ENCODE data around the gene KIF5B. TPM values are rescaled to one million over a fixed set of nuclear protein-coding genes. Genes with fewer than 3 reads are reported as not detected.

KIF5B gene
- total and polyA plus RNA-seq, 9 of the 15 experiments (the other 6 are each of a cell fraction or from before 2014, with no cell fraction given) = 24.4 to 94.4 (median 68.9) TPM

DNA sequence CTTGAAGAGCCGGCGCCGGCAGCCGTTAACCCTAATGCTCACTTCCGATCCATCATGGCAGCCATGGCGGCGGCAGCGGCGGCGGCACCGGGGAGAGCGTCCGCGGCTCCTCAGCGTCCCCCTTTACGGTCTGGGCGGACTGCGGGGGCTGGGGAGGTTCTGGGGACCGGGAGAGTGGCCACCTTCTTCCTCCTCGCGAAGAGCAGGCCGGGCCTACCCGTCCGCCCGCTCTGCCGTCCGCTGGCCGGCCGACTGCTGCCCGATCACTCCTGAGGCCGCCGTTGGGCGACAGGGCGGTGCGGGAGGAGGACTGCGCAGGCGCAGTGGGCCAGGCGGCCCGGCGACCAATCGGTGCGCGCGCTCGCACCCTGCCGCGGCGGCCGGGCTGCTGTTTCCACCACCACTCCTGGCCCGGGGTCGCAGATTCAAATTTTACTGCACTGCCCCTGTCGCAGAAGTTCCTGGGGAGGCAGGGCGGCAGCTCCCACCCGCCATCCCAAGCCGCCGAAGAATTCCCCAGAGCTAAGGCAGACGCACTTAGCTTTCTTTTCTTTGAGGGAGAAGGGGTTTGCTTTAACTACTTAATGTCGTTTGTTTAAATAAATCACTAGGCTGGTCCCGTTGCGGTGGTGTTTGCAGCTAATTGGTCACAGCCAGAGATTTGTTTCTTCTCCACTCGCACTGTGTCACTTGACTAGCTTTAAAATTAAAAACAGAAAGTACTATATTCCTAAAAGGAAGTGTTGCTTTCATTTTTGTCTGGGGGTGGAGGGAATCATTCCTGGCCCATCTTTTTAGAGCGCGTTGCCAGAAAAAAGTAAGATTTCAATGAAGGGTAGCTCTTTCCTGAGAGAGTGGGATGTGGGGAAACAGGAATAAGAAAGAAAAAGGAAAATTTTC is at the start of gene KIF5B (continued):
- TF ChIP-seq, protein P1, sequence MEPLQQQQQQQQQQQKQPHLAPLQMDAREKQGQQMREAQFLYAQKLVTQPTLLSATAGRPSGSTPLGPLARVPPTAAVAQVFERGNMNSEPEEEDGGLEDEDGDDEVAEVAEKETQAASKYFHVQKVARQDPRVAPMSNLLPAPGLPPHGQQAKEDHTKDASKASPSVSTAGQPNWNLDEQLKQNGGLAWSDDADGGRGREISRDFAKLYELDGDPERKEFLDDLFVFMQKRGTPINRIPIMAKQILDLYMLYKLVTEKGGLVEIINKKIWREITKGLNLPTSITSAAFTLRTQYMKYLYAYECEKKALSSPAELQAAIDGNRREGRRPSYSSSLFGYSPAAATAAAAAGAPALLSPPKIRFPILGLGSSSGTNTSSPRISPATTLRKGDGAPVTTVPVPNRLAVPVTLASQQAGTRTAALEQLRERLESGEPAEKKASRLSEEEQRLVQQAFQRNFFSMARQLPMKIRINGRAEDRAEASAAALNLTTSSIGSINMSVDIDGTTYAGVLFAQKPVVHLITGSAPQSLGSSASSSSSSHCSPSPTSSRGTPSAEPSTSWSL (CRISPR knock-in tag; IDR thresholded peaks at IDR 0.05; ENCODE audit: borderline replicate concordance) = no peak
- TF ChIP-seq ERF (CRISPR knock-in tag; IDR thresholded peaks at IDR 0.05) (peak; percentile 25; the same call in 1 of the 2 replicates), ATF1 (CRISPR knock-in tag; IDR thresholded peaks at IDR 0.05) (no peak), ATF1 (tag; IDR thresholded peaks at IDR 0.05) (no peak), PTBP1 (IDR thresholded peaks at IDR 0.05; ENCODE audit: low read depth, low read length) (no peak), ZBTB17 (CRISPR knock-in tag; IDR thresholded peaks at IDR 0.05) (peak; percentile 79), CREM (IDR thresholded peaks at IDR 0.05; ENCODE audit: low read depth) (no peak), ZNF121 (CRISPR knock-in tag; conservative IDR thresholded peaks at IDR 0.05) (no peak), SOX6 (IDR thresholded peaks at IDR 0.05) (peak; percentile 8; the same call in 1 of the 2 replicates), SMAD1 (IDR thresholded peaks at IDR 0.05; ENCODE audit: low read depth, low read length, partially characterized antibody) (peak; percentile 79), POLR3A (IDR thresholded peaks at IDR 0.05; ENCODE audit: borderline replicate concordance, extremely low read depth, insufficient read depth, insufficient read length) (no peak)
- TF ChIP-seq, protein P2, sequence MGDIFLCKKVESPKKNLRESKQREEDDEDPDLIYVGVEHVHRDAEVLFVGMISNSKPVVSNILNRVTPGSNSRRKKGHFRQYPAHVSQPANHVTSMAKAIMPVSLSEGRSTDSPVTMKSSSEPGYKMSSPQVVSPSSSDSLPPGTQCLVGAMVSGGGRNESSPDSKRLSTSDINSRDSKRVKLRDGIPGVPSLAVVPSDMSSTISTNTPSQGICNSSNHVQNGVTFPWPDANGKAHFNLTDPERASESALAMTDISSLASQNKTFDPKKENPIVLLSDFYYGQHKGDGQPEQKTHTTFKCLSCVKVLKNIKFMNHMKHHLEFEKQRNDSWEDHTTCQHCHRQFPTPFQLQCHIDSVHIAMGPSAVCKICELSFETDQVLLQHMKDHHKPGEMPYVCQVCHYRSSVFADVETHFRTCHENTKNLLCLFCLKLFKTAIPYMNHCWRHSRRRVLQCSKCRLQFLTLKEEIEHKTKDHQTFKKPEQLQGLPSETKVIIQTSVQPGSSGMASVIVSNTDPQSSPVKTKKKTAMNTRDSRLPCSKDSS (IDR thresholded peaks at IDR 0.05; ENCODE audit: low read depth, partially characterized antibody) = no peak
- TF ChIP-seq, protein P3, sequence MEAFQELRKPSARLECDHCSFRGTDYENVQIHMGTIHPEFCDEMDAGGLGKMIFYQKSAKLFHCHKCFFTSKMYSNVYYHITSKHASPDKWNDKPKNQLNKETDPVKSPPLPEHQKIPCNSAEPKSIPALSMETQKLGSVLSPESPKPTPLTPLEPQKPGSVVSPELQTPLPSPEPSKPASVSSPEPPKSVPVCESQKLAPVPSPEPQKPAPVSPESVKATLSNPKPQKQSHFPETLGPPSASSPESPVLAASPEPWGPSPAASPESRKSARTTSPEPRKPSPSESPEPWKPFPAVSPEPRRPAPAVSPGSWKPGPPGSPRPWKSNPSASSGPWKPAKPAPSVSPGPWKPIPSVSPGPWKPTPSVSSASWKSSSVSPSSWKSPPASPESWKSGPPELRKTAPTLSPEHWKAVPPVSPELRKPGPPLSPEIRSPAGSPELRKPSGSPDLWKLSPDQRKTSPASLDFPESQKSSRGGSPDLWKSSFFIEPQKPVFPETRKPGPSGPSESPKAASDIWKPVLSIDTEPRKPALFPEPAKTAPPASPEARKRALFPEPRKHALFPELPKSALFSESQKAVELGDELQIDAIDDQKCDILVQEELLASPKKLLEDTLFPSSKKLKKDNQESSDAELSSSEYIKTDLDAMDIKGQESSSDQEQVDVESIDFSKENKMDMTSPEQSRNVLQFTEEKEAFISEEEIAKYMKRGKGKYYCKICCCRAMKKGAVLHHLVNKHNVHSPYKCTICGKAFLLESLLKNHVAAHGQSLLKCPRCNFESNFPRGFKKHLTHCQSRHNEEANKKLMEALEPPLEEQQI (IDR thresholded peaks at IDR 0.05) = no peak
- TF ChIP-seq, protein P4, sequence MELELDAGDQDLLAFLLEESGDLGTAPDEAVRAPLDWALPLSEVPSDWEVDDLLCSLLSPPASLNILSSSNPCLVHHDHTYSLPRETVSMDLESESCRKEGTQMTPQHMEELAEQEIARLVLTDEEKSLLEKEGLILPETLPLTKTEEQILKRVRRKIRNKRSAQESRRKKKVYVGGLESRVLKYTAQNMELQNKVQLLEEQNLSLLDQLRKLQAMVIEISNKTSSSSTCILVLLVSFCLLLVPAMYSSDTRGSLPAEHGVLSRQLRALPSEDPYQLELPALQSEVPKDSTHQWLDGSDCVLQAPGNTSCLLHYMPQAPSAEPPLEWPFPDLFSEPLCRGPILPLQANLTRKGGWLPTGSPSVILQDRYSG (tag; conservative IDR thresholded peaks at IDR 0.05; ENCODE audit: low read depth) = no peak
- TF ChIP-seq, protein P5, sequence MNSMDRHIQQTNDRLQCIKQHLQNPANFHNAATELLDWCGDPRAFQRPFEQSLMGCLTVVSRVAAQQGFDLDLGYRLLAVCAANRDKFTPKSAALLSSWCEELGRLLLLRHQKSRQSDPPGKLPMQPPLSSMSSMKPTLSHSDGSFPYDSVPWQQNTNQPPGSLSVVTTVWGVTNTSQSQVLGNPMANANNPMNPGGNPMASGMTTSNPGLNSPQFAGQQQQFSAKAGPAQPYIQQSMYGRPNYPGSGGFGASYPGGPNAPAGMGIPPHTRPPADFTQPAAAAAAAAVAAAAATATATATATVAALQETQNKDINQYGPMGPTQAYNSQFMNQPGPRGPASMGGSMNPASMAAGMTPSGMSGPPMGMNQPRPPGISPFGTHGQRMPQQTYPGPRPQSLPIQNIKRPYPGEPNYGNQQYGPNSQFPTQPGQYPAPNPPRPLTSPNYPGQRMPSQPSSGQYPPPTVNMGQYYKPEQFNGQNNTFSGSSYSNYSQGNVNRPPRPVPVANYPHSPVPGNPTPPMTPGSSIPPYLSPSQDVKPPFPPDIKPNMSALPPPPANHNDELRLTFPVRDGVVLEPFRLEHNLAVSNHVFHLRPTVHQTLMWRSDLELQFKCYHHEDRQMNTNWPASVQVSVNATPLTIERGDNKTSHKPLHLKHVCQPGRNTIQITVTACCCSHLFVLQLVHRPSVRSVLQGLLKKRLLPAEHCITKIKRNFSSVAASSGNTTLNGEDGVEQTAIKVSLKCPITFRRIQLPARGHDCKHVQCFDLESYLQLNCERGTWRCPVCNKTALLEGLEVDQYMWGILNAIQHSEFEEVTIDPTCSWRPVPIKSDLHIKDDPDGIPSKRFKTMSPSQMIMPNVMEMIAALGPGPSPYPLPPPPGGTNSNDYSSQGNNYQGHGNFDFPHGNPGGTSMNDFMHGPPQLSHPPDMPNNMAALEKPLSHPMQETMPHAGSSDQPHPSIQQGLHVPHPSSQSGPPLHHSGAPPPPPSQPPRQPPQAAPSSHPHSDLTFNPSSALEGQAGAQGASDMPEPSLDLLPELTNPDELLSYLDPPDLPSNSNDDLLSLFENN (IDR thresholded peaks at IDR 0.05; ENCODE audit: low read depth in 2 of 2, low read length in 2 of 2) = peak in 1 of 2 experiments; percentile 68; a peak in 1 of 4 replicates
- TF ChIP-seq, protein P6, sequence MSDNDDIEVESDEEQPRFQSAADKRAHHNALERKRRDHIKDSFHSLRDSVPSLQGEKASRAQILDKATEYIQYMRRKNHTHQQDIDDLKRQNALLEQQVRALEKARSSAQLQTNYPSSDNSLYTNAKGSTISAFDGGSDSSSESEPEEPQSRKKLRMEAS (CRISPR knock-in tag; IDR thresholded peaks at IDR 0.05) = no peak

Data from K562 (cell line).